Measurements from ENCODE around the gene PTOV1.

The PTOV1 gene

GRCh38 chr19:49808711-49809159 lies 42.2 kb upstream of the PTOV1 start:
- Histone ChIP-seq H3K27ac (ENCODE audit: low read depth, low read length, poor library complexity, severe bottlenecking) (peak overlapping the region; percentile 83), H3K4me1 (ENCODE audit: insufficient read depth, low read length, severe bottlenecking) (peaks cover 37% of the 10 kb centered on the region), H2AFZ (ENCODE audit: low read length) (no peak overlapping the region), H3K9me2 (ENCODE audit: low read depth, low read length) (no peaks in the 10 kb centered on the region), H3K9me3 (ENCODE audit: low read length) (no peaks in the 10 kb centered on the region), H3K79me2 (ENCODE audit: insufficient read depth, low read length) (no peaks in the 10 kb centered on the region), H3K27me3 (ENCODE audit: insufficient read depth, low read length) (no peaks in the 10 kb centered on the region), H3K9ac (ENCODE audit: low read length) (peak overlapping the region; percentile 60), H4K20me1 (ENCODE audit: insufficient read depth, low read length) (no peaks in the 10 kb centered on the region), H3K36me3 (ENCODE audit: insufficient read depth, low read length) (peaks cover 34% of the 10 kb centered on the region; the same call in 1 of the 2 replicates), H3F3A (ENCODE audit: insufficient read depth, low read length) (no peaks in the 10 kb centered on the region), H3K4me2 (ENCODE audit: low read length) (peak overlapping the region; percentile 77), H3K4me3 (ENCODE audit: low read depth, low read length, poor library complexity, severe bottlenecking) (peak overlapping the region; percentile 59)
- no peak for TF ChIP-seq EZH2 (IDR thresholded peaks at IDR 0.05; ENCODE audit: borderline replicate concordance, low read length)
- TF ChIP-seq CTCF (IDR thresholded peaks at IDR 0.05; ENCODE audit: low read length) = no peak

GRCh38 chr19:49809160-49809940 lies 41.6 kb upstream of the PTOV1 start:
- peaks cover 31% of the 10 kb centered on the region; the same call in 1 of the 2 replicates for H3K36me3 ChIP-seq (ENCODE audit: insufficient read depth, low read length)
- no peaks in the 10 kb centered on the region for H3K27me3 ChIP-seq (ENCODE audit: insufficient read depth, low read length)
- H3K4me1 ChIP-seq (ENCODE audit: insufficient read depth, low read length, severe bottlenecking) = peaks cover 44% of the 10 kb centered on the region
- H3K79me2 ChIP-seq (ENCODE audit: insufficient read depth, low read length) = no peaks in the 10 kb centered on the region
- peak overlapping the region; percentile 60 for H3K9ac ChIP-seq (ENCODE audit: low read length)
- H2AFZ ChIP-seq (ENCODE audit: low read length) = no peak overlapping the region
- H3K4me2 ChIP-seq (ENCODE audit: low read length) = peak overlapping the region; percentile 77
- H3K4me3 ChIP-seq (ENCODE audit: low read depth, low read length, poor library complexity, severe bottlenecking) = peak overlapping the region; percentile 59
- H4K20me1 ChIP-seq (ENCODE audit: insufficient read depth, low read length) = no peaks in the 10 kb centered on the region
- H3K27ac ChIP-seq (ENCODE audit: low read depth, low read length, poor library complexity, severe bottlenecking) = peak overlapping the region; percentile 83
- no peaks in the 10 kb centered on the region for H3K9me3 ChIP-seq (ENCODE audit: low read length)
- H3K9me2 ChIP-seq (ENCODE audit: low read depth, low read length) = no peaks in the 10 kb centered on the region
- H3F3A ChIP-seq (ENCODE audit: insufficient read depth, low read length) = peaks cover 5% of the 10 kb centered on the region
- TF ChIP-seq EZH2 (IDR thresholded peaks at IDR 0.05; ENCODE audit: borderline replicate concordance, low read length) (no peak), CTCF (IDR thresholded peaks at IDR 0.05; ENCODE audit: low read length) (peak; percentile 29; the same call in 1 of the 2 replicates)

GRCh38 chr19:49809941-49810389 lies 41.0 kb upstream of the PTOV1 start:
- Histone ChIP-seq H3K4me1 (ENCODE audit: insufficient read depth, low read length, severe bottlenecking) (peaks cover 48% of the 10 kb centered on the region), H4K20me1 (ENCODE audit: insufficient read depth, low read length) (no peaks in the 10 kb centered on the region), H3K9me3 (ENCODE audit: low read length) (no peaks in the 10 kb centered on the region), H2AFZ (ENCODE audit: low read length) (no peak overlapping the region), H3K27me3 (ENCODE audit: insufficient read depth, low read length) (no peaks in the 10 kb centered on the region), H3K9ac (ENCODE audit: low read length) (peak overlapping the region; percentile 60), H3K27ac (ENCODE audit: low read depth, low read length, poor library complexity, severe bottlenecking) (peak overlapping the region; percentile 83), H3K4me2 (ENCODE audit: low read length) (peak overlapping the region; percentile 77), H3K36me3 (ENCODE audit: insufficient read depth, low read length) (peaks cover 27% of the 10 kb centered on the region; the same call in 1 of the 2 replicates), H3K4me3 (ENCODE audit: low read depth, low read length, poor library complexity, severe bottlenecking) (peak overlapping the region; percentile 59), H3F3A (ENCODE audit: insufficient read depth, low read length) (peaks cover 10% of the 10 kb centered on the region), H3K79me2 (ENCODE audit: insufficient read depth, low read length) (no peaks in the 10 kb centered on the region), H3K9me2 (ENCODE audit: low read depth, low read length) (no peaks in the 10 kb centered on the region)
- TF ChIP-seq CTCF (IDR thresholded peaks at IDR 0.05; ENCODE audit: low read length) (no peak), EZH2 (IDR thresholded peaks at IDR 0.05; ENCODE audit: borderline replicate concordance, low read length) (no peak)

All from OCI-LY1 (cell line).